Activated gamma-delta T cell (primary cell): Measurements from ENCODE around the gene ART5.

Source experiments
- DNase-seq: peaks from one replicate; lab custom pipeline; 2025; lab: John Stamatoyannopoulos, UW
- total RNA-seq, 2 donors: gene quantifications; one replicate each; lab custom pipeline; 2026; lab: John Stamatoyannopoulos, UW

ART5 gene
- total RNA-seq: 0 to 0.09 reads per million in 2 donors

GRCh38 chr11:3641701-3642070 lies at the start of gene ART5:
Gene ART5 (minus strand): TSS chr11:3641992. CDS start chr11:3641862, 130 bp downstream.
- DNase-seq: no peak

- no peak for DNase-seq
Measured at GRCh38 chr11:3686751-3687150, 45.0 kb upstream of the ART5 start.

GRCh38 chr11:3685923-3686322 lies 44.1 kb upstream of the ART5 start:
- no peak for DNase-seq

- DNase-seq: no peak
Measured at GRCh38 chr11:3684819-3685172, 43.0 kb upstream of the ART5 start.

GRCh38 chr11:3684129-3684818 lies 42.5 kb upstream of the ART5 start:
- no peak for DNase-seq

GRCh38 chr11:3683039-3683438 lies 41.2 kb upstream of the ART5 start:
- no peak for DNase-seq

GRCh38 chr11:3679077-3679476 lies 37.3 kb upstream of the ART5 start:
- DNase-seq: no peak

GRCh38 chr11:3675971-3676370 lies 34.2 kb upstream of the ART5 start:
- DNase-seq: no peak

GRCh38 chr11:3674189-3674588 lies 32.4 kb upstream of the ART5 start:
- no peak for DNase-seq

GRCh38 chr11:3671334-3672254 lies 29.8 kb upstream of the ART5 start, which contains the start of gene CHRNA10:
Gene CHRNA10 (minus strand): TSS chr11:3671384. CDS start chr11:3671312, 72 bp downstream.
- DNase-seq: no peak

- no peak for DNase-seq
Measured at GRCh38 chr11:3669742-3670183, 28.0 kb upstream of the ART5 start.

- DNase-seq: no peak
Measured at GRCh38 chr11:3669128-3669527, 27.3 kb upstream of the ART5 start.

- DNase-seq: no peak
Measured at GRCh38 chr11:3667149-3668035, 25.6 kb upstream of the ART5 start.

GRCh38 chr11:3666023-3666530 lies 24.3 kb upstream of the ART5 start:
- DNase-seq: no peak

GRCh38 chr11:3665336-3666022 lies 23.7 kb upstream of the ART5 start:
- no peak for DNase-seq

GRCh38 chr11:3664032-3664630 lies 22.3 kb upstream of the ART5 start:
- DNase-seq: no peak

- no peak for DNase-seq
Measured at GRCh38 chr11:3662856-3663255, 21.1 kb upstream of the ART5 start.

GRCh38 chr11:3660960-3661359 lies 19.2 kb upstream of the ART5 start:
- DNase-seq: no peak

GRCh38 chr11:3659595-3660515 lies 18.1 kb upstream of the ART5 start:
- DNase-seq: no peak

- DNase-seq: no peak
Measured at GRCh38 chr11:3658252-3658651, 16.5 kb upstream of the ART5 start.
